Spleen (tissue), 7 donors: ENCODE data around the gene HOXA1.

ENCODE experiments used
- POLR2A ChIP-seq, 3 donors: fragments of 450-650 bp; IDR thresholded peaks; one replicate each; pipeline ENCODE4 v1.5.1; 2017; ENCODE audit warnings: antibody characterized with exemption in 3 of 3, mild to moderate bottlenecking in 1 of 3
- POLR2AphosphoS5 ChIP-seq, 3 donors: sonication (generic); formaldehyde crosslinking; IDR thresholded peaks; one replicate each; pipeline ENCODE4 v1.5.1; 2017; ENCODE audit warnings: antibody characterized with exemption in 3 of 3
- TF ChIP-seq, protein P1 (sequence below), 11 experiments: fragments of 200-600 bp in 7 of 11; fragments of 450-650 bp in 4 of 11; sonication (generic) in 4 of 11; IDR thresholded peaks in 8 of 11; conservative IDR thresholded peaks in 3 of 11; 1 replicate in 7 of 11; 2 replicates in 4 of 11; pipeline versions ENCODE4 v1.4.0 to v1.8.0; 2016 to 2021; ENCODE audit warnings: antibody characterized with exemption in 11 of 11, inconsistent platforms in 4 of 11, mild to moderate bottlenecking in 1 of 11
- donor health status: DM: no; HTN: no; CAD: no; lungs with moderate emphysema.
- donor health status: DM: no; HTN: no; CAD: no.
- donor health status: DM: no; HTN: no; CAD: no.

DNA sequence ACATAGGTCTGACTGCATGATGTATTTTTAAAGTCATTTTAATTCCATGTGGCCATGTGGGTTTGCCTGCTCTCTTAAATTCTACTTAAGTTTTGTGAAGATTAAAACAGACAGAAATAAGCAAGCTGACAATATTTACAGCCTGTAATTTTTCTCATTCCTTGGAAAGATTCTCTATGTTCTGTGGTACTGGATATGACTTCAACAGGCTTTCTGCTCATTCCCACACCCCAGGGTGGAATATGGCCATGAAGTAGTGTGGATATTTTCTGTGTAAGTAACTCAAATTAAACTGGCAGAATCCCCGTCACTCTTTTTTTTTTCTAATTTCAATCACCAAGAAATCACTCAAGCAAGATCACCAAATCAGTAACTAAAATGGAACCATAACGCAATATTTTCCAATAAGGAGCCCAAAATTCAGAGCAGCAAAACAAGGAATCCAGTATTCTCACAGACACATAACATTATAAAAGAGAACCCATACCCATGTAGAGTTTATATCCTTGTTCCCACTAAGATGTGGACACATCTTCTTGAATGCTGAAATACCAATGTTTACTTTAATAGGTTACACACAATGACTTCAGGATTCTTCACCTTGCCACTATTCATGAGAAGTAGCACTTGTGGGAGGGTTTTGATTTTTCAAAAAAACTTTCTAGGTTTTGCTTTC is 42.0 kb upstream of the HOXA1 start:
- TF ChIP-seq, protein P1, sequence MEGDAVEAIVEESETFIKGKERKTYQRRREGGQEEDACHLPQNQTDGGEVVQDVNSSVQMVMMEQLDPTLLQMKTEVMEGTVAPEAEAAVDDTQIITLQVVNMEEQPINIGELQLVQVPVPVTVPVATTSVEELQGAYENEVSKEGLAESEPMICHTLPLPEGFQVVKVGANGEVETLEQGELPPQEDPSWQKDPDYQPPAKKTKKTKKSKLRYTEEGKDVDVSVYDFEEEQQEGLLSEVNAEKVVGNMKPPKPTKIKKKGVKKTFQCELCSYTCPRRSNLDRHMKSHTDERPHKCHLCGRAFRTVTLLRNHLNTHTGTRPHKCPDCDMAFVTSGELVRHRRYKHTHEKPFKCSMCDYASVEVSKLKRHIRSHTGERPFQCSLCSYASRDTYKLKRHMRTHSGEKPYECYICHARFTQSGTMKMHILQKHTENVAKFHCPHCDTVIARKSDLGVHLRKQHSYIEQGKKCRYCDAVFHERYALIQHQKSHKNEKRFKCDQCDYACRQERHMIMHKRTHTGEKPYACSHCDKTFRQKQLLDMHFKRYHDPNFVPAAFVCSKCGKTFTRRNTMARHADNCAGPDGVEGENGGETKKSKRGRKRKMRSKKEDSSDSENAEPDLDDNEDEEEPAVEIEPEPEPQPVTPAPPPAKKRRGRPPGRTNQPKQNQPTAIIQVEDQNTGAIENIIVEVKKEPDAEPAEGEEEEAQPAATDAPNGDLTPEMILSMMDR (IDR thresholded peaks at IDR 0.05 in 8 of 11, conservative IDR thresholded peaks at IDR 0.05 in 3 of 11): no peak
- TF ChIP-seq POLR2A (IDR thresholded peaks at IDR 0.05) (no peak), POLR2AphosphoS5 (IDR thresholded peaks at IDR 0.05) (no peak)
